Osteocyte (in vitro differentiated cells): ENCODE measurements around the gene MMP13. TPM values are rescaled to one million over a fixed set of nuclear protein-coding genes. Genes with fewer than 3 reads are reported as not detected.

ENCODE experiments used
- DNase-seq: peaks from one replicate; pipeline ENCODE4 v3.0.0; 2021; ENCODE audit warnings: mixed read lengths; ENCODE audit not compliant: unreplicated experiment; ENCODE audit errors: extremely low spot score
- H3K27ac Mint-ChIP-seq: one replicate; pipeline ENCODE4 v1.8.0; 2021; ENCODE audit warnings: mild to moderate bottlenecking, mixed read lengths; ENCODE audit not compliant: unreplicated experiment
- H3K27me3 Mint-ChIP-seq: one replicate; pipeline ENCODE4 v1.8.0; 2021; ENCODE audit warnings: mixed read lengths; ENCODE audit not compliant: unreplicated experiment
- H3K36me3 Mint-ChIP-seq: one replicate; pipeline ENCODE4 v1.8.0; 2021; ENCODE audit warnings: mixed read lengths; ENCODE audit not compliant: unreplicated experiment
- H3K4me1 Mint-ChIP-seq: one replicate; pipeline ENCODE4 v1.8.0; 2021; ENCODE audit warnings: mixed read lengths; ENCODE audit not compliant: unreplicated experiment
- H3K4me3 Mint-ChIP-seq: one replicate; pipeline ENCODE4 v1.8.0; 2021; ENCODE audit warnings: mild to moderate bottlenecking, moderate library complexity, mixed read lengths; ENCODE audit not compliant: unreplicated experiment
- H3K9me3 Mint-ChIP-seq: one replicate; pipeline ENCODE4 v1.8.0; 2021; ENCODE audit warnings: mixed read lengths; ENCODE audit not compliant: unreplicated experiment
- total RNA-seq: library from RNA; stranded (reverse); gene quantifications from 2 replicates; pipeline ENCODE4 v1.2.1, GENCODE V29; 2021
- TF ChIP-seq, protein P1 (sequence below): fragments of 200-600 bp; sonication (generic); IDR thresholded peaks from 2 replicates; pipeline ENCODE4 v1.5.0; 2021; ENCODE audit warnings: antibody characterized with exemption, mild to moderate bottlenecking, moderate library complexity

The MMP13 gene
- total RNA-seq, 1 donor from 2014 or later: 0.21 TPM

DNA sequence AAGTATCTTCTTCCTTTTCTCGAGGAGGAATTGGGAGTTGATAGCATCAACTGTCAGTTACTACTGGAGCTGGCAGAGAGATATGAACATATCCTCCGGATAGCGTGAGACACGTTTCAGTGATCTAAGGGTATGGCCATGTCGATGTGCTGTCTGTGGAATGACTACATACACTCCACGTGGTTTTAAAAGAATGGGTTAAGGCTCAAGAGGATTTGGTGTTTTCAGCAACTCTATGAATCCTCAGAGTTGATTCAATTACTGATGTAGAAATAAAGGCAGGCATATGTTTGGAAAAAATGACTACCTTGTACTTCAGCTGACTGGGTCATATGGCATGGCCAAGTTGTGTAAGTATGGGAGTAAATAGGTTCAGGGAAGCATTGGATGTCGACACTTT is 22.9 kb downstream of the MMP13 start:
- H3K27me3 Mint-ChIP-seq: peaks cover 12% of the 10 kb centered on the region
- H3K9me3 Mint-ChIP-seq: no peaks in the 10 kb centered on the region
- no peaks in the 10 kb centered on the region for H3K4me1 Mint-ChIP-seq
- no peaks in the 10 kb centered on the region for H3K36me3 Mint-ChIP-seq
- H3K27ac Mint-ChIP-seq: no peak overlapping the region
- H3K4me3 Mint-ChIP-seq: no peak overlapping the region
- TF ChIP-seq, protein P1, sequence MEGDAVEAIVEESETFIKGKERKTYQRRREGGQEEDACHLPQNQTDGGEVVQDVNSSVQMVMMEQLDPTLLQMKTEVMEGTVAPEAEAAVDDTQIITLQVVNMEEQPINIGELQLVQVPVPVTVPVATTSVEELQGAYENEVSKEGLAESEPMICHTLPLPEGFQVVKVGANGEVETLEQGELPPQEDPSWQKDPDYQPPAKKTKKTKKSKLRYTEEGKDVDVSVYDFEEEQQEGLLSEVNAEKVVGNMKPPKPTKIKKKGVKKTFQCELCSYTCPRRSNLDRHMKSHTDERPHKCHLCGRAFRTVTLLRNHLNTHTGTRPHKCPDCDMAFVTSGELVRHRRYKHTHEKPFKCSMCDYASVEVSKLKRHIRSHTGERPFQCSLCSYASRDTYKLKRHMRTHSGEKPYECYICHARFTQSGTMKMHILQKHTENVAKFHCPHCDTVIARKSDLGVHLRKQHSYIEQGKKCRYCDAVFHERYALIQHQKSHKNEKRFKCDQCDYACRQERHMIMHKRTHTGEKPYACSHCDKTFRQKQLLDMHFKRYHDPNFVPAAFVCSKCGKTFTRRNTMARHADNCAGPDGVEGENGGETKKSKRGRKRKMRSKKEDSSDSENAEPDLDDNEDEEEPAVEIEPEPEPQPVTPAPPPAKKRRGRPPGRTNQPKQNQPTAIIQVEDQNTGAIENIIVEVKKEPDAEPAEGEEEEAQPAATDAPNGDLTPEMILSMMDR: no peak
- no peak for DNase-seq

DNA sequence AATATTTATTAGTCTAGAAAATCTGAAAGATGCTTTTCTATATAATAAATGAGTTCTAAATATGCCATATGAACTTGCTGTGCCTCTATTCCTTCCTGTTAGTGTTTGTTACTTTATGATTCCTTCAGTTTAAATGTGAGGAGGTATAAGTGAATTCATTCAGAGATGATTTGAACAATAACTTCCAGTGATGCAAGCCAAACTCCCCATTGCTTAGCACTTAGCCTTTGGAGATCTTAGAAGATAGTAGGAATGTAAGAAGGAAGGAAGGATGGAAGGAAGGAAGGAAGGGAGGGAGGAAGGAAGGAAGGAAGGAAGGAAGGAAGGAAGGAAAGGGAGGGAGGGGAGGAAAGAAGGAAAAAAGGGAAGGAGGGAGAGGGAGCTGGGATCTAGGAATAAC is 25.1 kb downstream of the MMP13 start:
- H3K4me3 Mint-ChIP-seq: no peak overlapping the region
- H3K27ac Mint-ChIP-seq: no peak overlapping the region
- TF ChIP-seq, protein P1: no peak
- no peaks in the 10 kb centered on the region for H3K36me3 Mint-ChIP-seq
- no peak for DNase-seq
- peaks cover 12% of the 10 kb centered on the region for H3K27me3 Mint-ChIP-seq
- H3K4me1 Mint-ChIP-seq: peaks cover 12% of the 10 kb centered on the region
- H3K9me3 Mint-ChIP-seq: no peaks in the 10 kb centered on the region

DNA sequence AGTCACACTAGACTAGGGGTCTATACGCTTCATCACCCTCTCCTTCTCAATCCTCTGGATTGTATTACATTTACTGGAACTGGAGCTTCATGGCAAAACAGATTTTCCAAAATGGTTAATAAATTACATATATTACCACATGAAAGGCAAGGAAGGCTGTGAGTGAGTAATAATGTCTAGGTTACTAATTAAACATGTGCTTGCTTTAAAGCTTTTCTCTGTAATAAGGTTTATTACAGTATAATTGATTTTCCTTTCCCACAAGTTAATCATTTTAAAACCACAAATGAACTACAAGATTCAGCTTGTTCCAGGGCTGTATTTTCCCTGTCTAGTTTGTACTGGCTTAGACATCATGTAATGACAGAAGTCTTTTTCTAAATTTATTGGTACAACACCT is 25.6 kb downstream of the MMP13 start:
- TF ChIP-seq, protein P1: no peak
- no peak overlapping the region for H3K4me3 Mint-ChIP-seq
- no peaks in the 10 kb centered on the region for H3K9me3 Mint-ChIP-seq
- no peaks in the 10 kb centered on the region for H3K36me3 Mint-ChIP-seq
- no peak overlapping the region for H3K27ac Mint-ChIP-seq
- peaks cover 12% of the 10 kb centered on the region for H3K27me3 Mint-ChIP-seq
- no peak for DNase-seq
- peaks cover 14% of the 10 kb centered on the region for H3K4me1 Mint-ChIP-seq

DNA sequence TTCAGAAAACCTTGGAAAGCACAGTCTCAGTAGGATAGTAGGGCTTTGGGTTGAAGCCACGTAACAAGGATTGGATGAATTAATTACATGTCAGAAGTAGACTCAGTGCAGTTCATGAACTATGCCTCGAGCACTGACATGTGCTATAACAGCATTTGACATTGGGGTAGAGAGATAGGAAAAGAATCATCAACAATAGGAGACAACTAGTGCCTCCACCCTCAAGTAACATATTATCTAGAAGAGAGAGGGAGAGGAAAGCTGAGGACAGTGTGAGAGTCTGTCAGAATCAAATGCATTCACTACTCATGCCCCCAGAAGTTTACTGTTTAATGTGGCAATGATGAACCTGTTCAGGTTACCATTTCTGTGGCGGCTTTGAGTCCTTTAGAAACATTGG is 26.4 kb downstream of the MMP13 start:
- Mint-ChIP-seq H3K27ac (no peak overlapping the region), H3K4me3 (no peak overlapping the region), H3K4me1 (peaks cover 22% of the 10 kb centered on the region), H3K36me3 (no peaks in the 10 kb centered on the region), H3K27me3 (peaks cover 12% of the 10 kb centered on the region), H3K9me3 (no peaks in the 10 kb centered on the region)
- TF ChIP-seq, protein P1: no peak
- no peak for DNase-seq

DNA sequence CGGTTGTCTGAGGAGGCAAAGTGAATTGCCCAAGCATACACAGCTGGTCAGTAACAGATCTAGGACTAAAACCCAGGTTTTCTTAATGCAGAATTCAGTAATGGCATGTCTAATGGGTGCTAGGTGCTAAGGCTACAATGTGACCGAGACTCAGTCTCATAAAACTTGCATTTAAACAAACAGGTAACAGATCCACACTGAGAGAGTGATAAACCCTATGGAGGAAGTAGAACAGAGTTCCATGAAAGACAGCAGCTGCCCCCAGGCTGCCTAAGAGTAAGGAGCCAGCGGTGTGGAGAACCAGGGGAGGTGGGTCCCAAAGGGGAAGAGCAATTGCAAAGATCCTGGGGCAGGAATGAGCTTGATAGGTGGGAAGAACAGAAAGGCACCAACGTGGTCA is 27.3 kb downstream of the MMP13 start:
- H3K36me3 Mint-ChIP-seq: no peaks in the 10 kb centered on the region
- H3K27ac Mint-ChIP-seq: no peak overlapping the region
- TF ChIP-seq, protein P1: no peak
- no peak overlapping the region for H3K4me3 Mint-ChIP-seq
- no peak for DNase-seq
- H3K27me3 Mint-ChIP-seq: peaks cover 12% of the 10 kb centered on the region
- peaks cover 23% of the 10 kb centered on the region for H3K4me1 Mint-ChIP-seq
- H3K9me3 Mint-ChIP-seq: no peaks in the 10 kb centered on the region
